Left renal cortex interstitium (tissue), 4 donors: ENCODE measurements around the gene RGS4. TPM values are rescaled to one million over a fixed set of nuclear protein-coding genes. Genes with fewer than 3 reads are reported as not detected.
"Not testable (repeated sequence)": the region's sequence is repeated elsewhere in the genome, so short reads cannot be mapped to it uniquely, and the experiment has no call there.

ENCODE experiments used
- DNase-seq, 4 donors: peaks; one replicate each; pipeline ENCODE4 v3.0.0-alpha.2; 2013; ENCODE audit warnings: low read depth in 4 of 4, low spot score in 2 of 4, missing footprints in 1 of 4
- polyA plus RNA-seq, 4 donors: library from polyadenylated mRNA; unstranded; fragments of 120-200 nt; gene quantifications; one replicate each; pipeline ENCODE4 v1.2.1, GENCODE V29; 2013; ENCODE audit not compliant: insufficient read length in 4 of 4

RGS4 gene
- polyA plus RNA-seq, 4 donors, result 8.2 to 13.2 (median 11.9) TPM

DNA sequence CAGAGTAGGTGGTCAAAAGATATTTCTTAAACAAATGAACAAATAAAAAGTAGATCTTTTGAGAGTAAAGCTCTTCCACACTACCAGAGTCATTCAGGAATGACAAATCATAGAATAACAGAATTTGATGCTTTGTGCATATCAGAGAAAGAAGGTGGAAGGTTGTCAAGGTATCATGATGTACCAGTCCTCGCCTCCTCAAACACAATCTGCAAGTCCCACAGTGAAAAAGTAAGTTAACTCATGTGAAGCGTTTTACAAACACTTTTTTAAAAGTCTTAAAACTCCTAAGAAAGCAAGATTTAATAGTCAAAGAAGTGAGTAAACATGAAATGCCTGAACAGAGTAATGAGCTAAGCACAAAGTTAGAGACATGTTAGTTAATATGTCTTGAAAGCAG lies 2.5 kb upstream of the RGS4 start:
- no peak for DNase-seq

DNA sequence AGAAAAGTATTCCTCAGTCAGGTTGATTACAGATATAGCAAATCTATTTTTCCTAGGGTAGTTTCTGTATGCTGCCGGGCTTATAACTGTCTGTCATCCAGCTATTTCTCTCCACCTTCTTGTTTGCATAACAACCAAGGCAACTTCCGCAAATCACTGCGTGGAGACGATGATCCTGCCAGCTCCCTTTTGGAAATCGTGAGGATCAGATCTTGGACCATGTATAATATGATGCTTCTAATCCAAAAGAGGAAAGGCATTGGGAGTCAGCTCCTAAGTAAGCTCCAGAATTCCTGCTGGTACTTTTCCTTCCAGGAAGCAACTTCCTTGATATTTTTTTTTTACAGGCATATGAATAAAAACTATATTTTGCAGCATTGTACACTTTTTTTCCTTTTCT lies 445 bp upstream of the RGS4 start:
- DNase-seq, result no peak

DNA sequence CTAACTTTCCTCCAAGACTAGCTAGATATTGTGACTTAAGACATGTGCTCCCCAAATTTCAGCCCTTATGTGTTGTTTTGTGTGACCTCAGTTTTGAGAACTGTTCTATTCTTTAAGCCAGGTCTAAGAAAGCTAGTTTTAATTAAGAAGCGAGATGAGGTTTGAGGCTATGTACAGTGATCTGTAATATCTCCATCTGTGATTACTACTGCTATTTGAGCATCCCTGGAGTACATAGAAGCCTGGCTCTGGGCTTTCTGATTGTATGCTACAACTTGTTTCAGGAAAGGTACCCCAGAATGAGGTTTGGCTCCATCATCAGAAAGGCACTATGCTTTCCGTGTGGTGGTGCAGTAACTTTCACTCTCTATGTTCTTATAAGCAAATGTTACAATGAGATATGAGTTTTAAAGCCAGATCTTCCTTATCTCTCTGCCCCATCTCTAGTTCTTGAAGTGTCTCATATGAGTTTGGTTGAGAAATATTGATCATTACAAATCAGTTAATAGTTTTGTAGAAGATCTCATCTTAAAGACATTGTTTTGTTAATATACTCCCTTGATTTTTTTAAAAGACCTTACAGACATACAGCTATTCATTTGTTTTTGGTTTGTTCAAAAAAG lies 605 bp downstream of the RGS4 start:
- no peak for DNase-seq

DNA sequence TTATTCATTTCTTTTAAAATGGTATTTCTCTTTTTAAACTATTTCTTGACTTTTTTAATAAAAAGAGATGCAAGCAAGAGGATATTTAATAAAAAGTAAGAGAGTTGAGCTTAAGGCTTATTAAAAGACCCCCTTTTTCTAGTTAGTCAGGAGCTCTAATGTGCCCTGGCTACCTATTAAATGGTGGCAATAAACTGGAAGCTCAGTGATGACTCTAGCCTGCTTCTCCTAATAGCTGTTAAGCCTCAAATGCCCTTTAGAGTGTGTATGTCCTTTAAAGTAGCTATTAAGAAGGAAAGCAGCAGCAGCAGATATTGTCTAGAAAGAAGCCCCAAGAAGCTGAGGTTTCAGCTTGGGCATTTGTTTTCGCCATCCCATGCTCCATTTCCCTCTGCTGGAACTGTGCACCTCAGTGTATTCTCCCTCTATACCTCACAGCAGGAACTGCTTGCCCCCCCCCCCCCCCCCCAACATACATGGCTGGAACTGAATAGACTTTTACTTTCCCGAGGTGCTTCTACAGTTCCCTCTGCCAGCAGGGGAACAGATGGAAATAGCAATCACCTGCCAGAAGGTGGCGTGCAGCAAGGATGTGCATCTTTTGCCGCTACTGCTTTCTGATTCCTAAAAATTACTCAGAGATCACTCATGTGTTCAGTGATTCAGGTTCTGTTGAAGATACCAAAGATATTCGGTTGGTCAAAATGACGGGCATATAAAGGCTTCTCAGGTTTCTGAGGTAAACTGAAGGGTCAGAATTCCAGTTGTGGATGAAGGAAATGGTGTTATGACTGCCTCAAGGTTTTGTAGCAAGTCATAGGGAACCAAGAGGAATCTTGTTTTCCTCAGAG lies 2.5 kb downstream of the RGS4 start:
- no peak for DNase-seq

DNA sequence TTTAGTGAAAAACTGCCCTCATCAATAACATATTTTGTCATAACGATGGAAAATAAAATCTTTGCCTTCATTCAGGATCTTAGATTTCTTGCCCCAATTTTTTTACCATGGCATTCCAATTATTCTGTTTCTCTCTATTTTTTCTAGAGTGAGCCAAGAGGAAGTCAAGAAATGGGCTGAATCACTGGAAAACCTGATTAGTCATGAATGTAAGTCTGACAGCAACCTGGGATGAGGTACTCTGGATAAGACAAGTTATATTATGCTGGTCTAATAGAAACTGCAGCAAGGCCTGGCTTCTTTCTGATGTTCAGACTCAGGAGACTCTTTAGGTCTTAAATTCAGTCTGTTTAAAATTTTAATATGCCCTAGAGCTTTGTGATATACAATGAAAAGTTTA lies 3.5 kb downstream of the RGS4 start:
- no peak for DNase-seq

DNA sequence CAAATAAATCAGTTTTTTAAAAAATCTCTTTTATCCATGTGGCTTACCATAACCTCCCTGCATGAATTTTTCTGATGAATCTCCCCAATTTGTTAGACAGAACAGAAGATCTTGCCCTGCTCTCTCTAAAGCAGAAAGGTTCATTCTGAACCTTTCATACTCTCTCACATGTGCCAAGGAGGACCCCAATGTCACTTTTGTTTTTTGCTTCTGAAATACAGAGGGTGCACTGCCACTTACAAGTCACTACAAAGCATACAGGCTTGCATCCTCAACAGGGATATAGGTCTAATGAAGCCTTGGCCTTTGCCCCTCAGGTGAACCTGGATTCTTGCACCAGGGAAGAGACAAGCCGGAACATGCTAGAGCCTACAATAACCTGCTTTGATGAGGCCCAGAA lies 4.8 kb downstream of the RGS4 start:
- DNase-seq, result no peak

DNA sequence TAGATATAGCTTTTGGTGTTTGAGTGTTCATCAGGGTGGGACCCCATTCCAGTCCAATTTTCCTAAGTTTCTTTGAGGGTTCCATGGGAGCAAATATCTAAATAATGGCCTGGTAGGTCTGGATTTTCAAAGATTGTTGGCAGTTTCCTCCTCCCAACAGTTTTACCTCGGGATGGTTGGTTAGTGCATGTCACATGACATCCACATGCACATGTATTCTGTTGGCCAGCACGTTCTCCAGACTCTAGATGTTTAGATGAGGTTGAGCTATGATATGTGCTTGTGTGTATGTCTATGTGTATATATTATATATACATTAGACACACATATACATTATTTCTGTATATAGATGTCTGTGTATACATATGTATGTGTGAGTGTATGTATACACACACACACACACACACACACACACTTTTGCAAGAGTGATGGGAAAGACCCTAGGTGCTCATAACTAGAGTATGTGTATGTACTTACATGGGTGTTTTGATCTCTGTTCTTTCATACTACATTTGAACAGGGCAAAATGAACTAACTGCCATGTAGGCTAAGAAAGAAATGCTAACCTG lies 5.6 kb downstream of the RGS4 start:
- DNase-seq, result no peak

DNA sequence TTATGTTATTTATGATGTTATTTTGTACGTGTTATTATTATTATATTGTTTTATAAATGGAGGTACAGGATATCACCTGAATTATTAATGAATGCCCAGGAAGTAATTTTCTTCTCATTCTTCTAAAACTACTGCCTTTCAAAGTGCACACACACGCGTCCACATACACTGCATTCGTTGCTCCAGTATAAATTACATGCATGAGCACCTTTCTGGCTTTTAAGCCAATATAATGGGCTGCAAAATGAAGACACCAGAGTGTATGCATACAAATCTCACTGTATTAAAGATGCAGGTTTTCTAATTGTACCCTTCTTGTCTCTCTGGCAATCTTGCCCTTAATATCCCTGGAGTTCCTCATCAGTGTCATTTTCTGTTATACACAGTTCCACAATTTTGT lies 6.9 kb downstream of the RGS4 start:
- no peak for DNase-seq

DNA sequence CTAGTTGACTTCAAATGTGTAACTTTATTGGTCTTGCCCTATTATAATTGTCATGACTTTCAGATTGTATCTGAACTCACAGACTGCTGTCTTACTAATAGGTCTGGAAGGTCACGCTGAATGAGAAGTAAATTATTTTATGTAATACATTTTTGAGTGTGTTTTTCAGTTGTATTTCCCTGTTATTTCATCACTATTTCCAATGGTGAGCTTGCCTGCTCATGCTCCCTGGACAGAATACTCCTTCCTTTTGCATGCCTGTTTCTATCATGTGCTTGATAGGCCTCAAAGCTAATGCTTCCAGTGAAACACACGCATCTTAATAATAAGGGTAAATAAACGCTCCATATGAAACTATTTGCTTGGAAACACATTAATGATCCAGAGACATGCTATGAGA lies 7.3 kb downstream of the RGS4 start:
- DNase-seq, result no peak

DNA sequence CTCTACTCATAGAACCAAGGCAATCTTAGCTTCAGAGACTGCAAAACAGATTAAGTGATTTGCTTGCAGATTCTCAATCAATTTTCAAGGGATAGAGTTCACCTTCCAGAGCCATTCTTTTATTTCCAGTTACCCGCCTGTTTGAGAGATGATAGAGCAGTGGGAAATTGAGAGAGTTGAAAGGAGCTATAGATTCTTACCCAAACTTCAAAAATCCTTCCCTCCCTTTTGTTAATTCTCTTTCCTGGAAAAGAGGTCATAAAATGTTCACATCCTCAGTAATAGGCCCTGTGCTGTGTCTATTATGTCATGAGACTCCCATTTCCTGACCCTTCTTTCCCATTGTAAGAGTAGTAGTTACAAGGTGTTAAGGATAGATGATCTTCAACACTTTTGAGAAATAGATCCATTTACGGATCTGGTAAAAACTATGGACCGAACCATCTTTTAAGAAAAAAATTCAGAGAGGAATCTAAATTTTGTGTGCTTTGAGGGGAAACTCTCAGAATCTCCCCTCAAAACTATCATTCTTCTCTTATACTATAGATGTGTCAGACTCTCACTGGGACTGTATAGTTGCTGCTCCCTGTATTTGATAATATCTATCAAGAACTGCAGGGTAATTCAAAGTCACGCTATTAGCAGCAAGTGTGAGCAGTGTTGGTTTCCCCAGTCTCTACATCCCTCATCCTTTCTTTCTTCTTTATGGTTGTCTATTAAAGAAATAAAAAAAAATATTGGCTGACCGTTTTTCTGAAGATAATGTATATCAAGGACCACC lies 8.0 kb downstream of the RGS4 start:
- DNase-seq, result no peak

DNA sequence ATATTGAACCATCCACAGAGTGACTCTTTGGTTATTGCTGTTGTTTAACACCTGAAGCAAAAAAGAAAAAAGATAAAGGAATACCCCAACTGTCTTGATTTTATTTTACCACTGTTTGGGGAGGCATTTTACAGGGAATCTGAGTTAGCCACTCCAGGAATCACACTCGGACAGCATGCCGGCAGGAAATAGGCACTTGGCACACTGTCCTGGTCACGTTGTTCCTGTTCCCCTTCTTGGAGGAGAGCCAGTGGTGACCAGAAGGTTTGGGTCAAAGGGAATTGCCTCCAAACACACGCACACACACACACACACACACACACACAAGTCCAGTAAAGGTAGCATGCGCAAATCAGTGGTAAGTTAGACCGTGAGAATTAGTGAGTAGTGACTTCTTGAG lies 13.8 kb downstream of the RGS4 start:
- no peak for DNase-seq

DNA sequence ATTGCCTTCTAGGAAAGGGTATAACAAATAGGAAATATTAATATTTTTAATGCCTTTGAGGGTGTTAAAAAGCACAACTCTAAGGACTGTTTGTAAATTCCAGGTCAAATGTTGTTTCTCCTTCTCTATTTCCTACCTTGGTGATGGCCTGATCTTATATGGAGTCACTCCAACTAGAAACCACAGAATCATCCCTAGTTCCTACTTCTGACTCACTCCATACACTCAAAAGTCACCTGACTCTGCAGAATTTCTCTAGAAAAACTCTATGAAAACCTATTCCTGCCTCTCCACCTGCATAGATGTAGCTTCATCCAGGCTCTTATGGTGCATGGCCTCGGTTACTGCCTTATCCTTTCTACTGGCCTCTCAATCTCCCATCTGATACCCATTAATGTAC lies 14.5 kb downstream of the RGS4 start:
- DNase-seq, result no peak

DNA sequence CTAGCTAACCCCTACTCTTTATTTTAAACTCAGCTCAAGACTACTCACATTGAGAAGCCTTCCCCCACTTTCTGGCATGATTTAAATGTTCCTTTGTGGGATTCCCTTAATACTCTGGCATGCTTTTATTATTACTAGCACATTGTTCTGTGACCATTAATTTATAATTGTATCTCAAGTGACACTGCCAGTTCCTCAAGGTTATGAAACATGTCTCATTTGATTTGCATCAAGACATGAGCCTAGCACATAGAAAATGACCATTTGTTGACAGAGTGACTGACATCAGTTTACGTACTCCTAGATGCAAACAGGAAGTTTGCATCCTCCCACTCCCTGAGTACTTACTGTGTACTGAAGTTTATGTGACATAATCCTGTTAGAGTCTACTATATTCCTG lies 15.2 kb downstream of the RGS4 start:
- no peak for DNase-seq

DNA sequence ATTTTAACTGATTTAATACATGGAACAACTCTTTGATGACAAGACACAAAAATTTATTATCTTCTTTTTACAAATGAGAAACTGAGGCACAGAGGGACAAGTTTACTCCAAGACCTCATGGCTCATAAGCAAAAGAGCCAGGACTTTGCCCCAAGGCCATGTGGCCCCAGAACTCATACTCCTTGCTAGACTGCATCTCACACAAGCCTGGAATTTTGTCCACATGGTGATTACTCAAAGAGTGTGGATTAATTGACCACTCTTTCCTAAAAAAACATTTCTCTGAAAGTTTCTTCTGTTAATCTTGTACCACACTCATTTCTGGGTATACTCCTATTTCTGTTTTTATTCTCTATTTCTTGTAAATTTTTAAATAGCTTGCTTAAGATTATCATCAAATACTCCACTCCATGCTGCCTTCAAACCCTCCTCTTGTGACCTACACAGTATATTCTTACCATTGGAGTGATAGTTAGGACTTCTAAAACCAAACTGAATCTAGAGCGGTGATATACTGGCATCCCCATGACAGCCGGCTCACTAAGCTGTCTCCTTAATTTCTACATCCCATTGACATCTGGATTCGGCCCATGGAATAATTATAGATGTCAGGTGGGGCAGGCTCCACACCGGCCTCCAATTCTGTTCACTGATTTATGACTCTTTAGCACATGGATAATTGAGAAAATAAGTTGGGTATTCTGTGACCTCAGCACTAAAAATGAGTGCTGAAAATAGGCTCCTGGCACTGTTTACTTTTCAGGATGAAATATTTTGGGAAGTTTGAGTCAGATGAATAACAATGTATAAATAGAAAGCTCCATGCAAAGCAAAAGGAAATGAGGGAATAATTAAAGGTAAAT lies 16.1 kb downstream of the RGS4 start:
- no peak for DNase-seq

DNA sequence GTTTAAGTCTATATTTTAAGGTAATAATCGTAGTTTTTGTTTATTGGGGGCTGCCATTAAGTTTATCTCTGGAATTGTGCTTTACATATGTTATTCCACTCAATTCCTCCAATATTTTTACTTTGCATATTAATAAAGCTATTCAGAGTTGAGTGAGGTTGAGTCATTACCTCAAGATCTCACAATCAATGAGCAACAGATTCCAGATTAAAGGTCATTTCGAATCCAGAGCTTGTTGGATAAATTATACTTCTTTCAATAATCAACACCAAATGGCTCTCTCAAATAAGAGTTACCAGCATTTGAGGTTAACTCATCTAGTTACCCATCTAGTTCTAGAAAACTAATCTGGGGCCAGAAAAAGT lies 16.7 kb downstream of the RGS4 start:
- DNase-seq, result no peak

DNA sequence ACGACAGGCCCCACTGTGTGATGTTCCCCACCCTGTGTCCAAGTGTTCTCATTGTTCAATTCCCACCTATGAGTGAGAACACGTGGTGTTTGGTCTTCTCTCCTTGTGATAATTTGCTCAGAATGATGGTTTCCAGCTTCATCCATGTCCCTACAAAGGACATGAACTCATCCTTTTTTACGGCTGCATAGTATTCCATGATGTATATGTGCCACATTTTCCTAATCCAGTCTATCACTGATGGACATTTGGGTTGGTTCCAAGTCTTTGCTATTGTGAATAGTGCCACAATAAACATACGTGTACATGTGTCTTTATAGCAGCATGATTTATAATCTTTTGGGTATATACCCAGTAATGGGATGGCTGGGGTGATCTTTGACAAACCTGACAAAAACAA lies 20.0 kb downstream of the RGS4 start:
- DNase-seq, result not testable (repeated sequence)

DNA sequence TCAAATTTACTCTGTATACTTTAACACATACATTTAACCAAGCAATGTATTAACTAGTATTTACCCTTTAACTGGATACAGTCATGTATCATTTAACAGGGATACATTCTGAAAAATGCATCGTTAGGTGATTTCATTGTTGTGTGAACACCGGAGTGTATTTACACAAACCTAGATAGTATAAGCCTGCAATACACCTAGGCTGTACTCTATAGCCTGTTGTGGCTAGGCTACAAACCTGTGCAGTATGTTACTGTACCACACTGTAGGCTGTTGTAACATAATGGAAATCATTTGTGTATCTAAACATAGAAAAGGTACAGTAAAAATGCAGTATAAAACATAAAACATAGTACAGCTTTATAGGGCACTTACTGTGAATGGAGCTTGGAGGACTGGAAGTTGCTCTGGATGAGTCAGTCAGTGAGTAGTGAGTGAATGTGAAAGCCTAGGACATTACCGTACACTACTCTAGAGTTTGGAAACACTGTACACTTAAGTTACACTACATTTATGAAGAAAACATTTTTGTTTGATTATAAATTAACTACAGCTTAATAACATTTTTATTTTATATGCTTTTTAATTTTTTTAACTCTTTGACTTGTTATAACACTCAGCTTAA lies 21.3 kb downstream of the RGS4 start:
- no peak for DNase-seq

DNA sequence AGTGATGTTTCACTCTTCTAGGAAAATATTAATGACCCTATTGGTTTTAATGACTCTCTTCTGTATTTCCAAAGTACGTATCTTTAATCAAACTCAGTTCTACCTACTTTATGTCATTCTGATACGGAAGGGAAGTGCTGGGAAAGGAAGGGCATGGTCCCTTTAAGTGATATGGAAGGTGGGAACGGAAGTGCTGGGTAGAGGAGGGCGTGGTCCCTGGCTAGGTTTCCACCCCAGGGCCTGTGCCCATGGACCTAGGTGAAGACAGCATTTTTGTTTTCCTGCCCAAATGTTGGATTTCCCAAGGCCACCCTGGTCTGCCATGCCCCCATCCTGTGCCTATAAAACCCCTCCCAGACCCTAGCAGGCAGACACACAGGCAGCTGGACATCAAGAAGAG lies 24.0 kb downstream of the RGS4 start:
- no peak for DNase-seq

DNA sequence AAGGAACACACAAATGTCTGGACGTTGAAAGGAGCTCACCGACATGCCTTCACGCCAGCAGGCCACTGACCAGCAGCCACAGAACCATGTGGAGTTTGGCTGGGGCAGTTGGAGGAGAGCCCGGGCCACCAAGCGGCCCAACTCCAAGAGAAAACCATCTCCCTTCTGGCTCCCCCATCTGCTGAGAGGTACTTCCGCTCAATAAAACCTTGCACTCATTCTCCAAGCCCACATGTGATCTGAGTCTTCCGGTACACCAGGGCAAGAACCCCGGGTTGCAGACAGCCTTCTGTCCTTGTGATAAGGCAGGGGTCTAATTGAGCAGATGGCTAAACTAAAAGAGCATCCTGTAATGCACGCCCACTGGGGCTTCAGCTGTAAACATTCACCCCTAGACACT lies 24.4 kb downstream of the RGS4 start:
- no peak for DNase-seq

DNA sequence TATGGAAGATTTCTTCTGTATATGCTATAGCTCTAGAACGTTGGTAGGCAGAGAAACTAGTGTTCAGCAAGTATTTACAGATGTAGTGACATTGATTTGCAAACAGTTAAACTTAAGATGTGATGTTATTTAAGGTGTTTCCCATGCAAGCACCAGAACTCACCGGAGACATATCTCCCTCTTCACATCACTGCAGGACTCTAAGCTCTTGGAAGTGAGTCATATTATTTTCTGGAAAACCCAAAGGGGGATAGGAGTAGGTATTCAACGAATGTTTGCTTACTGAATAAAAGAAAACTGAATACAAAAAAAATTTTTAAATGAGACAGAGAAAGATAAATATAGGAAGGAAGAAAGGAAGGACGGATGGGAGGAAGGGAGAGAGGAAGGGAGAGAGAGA lies 25.0 kb downstream of the RGS4 start:
- no peak for DNase-seq
